GM13977 (cell line): ENCODE data around the gene CDH4.

Experiments used
- DNase-seq: peaks from one replicate; pipeline ENCODE4 v3.0.0; 2012; ENCODE audit warnings: low spot score
- CTCF ChIP-seq: IDR thresholded peaks from 2 replicates; pipeline ENCODE4 v1.5.1; 2012; ENCODE audit warnings: mild to moderate bottlenecking, control low read depth; ENCODE audit not compliant: insufficient read depth; ENCODE audit errors: extremely low read depth, missing control alignments
- in situ Hi-C: fragments of 300-500 bp; cut with MboI; formaldehyde crosslinking; loops from one replicate; pipeline ENCODE4 v1.12.0; 2022; ENCODE audit warnings: low sequenced_read_pairs, low pct_unique_long_range_greater_than_20kb, mixed read lengths, inconsistent platforms; ENCODE audit not compliant: unreplicated experiment

Gene CDH4

DNA sequence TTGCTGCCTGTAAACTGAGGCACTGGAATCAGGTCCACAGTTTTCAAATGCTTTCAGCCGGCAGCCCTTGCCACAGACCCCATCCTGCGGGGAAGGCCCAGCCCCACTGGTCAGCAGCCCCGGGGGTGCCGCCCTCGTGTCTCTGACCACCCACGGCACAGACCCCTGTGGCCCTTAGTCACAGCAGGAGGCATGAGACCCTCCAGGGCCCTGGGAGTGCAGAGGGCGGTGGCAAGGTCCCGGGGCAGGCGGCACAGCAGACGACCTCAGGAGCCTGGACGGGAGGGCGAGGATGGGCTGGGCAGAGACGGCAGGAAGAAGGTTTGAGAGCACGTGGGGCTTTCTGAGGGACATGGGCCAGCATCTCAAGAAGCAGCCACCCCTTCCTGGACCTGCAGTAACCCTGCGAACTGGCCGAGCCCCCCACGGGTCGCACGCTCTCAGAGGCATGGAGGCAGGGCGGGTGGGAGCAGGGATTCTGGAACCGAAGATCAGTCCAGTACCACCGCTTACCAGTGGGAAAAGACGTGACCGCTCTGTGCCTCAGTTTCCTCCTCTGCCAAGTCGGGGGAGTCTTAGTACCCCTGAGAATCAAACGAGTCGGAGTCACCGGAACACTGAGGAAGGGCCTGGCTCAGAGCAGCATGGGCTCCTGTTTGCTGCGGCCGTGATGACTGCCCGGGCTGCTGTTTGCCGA lies 672.9 kb downstream of the CDH4 start:
- in situ Hi-C loops = no loop called here
- no peak for TF ChIP-seq CTCF
- DNase-seq = no peak

DNA sequence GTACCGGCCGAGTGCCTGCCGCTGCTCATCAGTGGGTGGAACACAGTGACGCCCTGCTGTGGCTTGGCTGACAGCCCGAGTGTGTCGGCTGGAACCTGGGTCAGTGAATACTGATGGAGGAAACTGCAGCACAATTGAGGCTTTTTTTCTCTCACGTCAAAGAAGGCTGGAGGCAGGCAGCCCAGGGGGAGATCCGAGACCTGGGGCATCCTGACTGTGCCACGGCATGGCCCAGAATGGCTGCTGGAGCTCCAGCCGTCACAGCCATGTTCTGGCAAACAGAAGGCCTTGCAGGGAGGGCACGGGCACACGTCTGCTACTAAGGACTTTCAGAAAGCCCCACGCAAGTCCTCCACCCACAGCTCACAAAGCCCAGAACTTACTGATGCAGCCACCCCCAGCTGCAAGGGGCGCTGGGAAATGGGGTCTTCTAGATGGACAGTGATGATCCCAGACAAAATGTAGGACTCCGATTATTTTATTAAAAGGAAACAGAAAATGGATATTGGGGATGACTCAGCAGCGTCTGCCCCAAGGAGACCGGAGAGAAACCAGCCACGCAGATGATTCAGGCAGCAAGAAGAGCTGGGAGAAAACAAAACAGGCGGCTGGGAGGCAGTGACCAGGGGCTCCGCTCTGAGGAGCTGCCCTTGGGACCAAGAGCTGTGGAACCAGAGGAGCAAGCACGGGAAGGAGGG lies 673.6 kb downstream of the CDH4 start:
- in situ Hi-C loops = no loop called here
- TF ChIP-seq CTCF = no peak
- DNase-seq = no peak

GRCh38 chr20:61926253-61926613 lies 674.2 kb downstream of the CDH4 start:
- no peak for DNase-seq
- in situ Hi-C loops = no loop called here
- no peak for TF ChIP-seq CTCF

DNA sequence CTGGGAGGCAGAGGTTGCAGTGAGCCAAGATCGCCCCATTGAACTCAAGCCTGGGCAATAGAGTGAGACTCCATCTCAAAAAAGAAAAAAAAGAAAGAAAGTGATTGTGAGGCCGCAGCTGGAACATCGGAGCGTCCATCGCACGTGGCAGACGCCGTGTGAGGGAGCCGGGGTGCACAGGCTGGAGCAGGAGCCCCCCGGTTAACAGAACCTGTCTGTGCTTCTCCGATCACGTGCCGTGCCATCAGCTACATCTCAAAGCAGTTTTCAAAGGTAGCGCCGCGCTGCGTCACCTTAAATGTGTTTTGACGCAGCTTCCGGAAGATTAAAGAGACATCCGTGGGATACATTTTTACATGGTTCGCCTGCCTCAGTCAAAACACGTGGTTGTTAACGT lies 674.7 kb downstream of the CDH4 start:
- TF ChIP-seq CTCF = no peak
- DNase-seq = no peak
- in situ Hi-C loops = no loop called here

DNA sequence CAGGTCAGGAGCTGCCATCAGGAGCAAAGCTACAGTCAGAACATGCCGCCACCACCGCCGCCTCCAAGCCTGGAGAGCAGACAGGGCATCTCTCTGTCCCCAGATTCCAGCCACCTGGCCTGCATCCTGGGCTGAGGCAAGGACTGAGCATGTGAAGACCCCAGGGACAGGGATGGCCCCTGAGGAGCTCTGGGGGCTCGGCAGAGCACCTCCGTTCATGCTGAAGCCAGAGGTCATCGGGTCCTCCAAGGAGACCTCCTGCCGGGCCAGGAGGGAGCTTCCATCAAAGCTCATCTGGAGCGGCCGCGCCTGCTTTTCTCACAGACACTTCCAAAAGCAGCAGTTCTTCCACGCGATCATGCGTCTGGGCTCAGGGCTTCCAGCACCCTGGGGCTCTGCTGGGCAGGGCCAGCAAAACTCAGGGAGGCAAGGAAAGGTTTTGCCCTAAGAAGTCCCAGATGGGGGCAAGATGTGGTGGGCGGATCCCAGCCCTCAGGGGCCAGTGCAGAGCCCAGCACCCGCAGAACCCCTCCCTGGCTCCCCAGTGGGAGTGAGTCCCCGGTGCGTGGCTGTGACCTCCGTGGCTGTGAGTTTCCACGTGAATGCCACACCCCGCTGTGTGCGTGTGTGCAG lies 675.2 kb downstream of the CDH4 start:
- in situ Hi-C loops = no loop called here
- no peak for TF ChIP-seq CTCF
- DNase-seq = no peak

DNA sequence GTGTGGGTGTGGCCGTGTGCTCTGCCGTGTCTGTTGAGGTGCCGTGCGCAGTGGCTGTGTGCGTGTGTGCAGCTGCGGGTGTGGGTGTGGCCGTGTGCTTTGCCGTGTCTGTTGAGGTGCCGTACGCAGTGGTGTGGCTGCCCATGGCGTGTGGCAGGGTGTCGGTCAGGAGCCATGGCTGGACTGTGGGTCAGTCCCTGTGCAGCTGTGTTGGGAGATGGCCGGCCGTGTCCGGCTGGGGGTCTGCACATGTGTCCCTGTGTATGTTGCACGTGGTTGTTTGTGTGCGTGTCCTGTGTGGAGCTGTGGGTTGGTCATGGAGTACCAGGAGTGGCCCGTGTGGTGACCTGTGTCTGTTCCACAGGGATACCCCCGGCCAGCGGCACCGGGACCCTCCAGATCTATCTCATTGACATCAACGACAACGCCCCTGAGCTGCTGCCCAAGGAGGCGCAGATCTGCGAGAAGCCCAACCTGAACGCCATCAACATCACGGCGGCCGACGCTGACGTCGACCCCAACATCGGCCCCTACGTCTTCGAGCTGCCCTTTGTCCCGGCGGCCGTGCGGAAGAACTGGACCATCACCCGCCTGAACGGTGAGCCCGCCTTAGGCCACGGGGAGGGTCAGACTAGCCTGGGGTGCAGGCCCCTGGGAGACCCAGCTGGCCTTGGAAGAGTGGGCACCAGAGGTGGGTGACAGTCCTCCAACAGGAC lies 675.9 kb downstream of the CDH4 start:
- in situ Hi-C loops = no loop called here
- no peak for DNase-seq
- TF ChIP-seq CTCF = no peak
